ENCODE data around the gene PSME2. TPM values are rescaled to one million over a fixed set of nuclear protein-coding genes. Genes with fewer than 3 reads are reported as not detected.

The PSME2 gene
- polyA plus RNA-seq, 1 donor from 2014 or later, result 73.3 TPM

GRCh38 chr14:24177891-24178290 lies 31.5 kb upstream of the PSME2 start:
- Histone ChIP-seq H3K4me2 (ENCODE audit: low read length) (no peak overlapping the region), H2AFZ (ENCODE audit: low read depth, low read length) (no peak overlapping the region), H3K79me2 (replicated peaks; ENCODE audit: insufficient read depth, low read length) (no peaks in the 10 kb centered on the region), H3K36me3 (ENCODE audit: insufficient read depth, low read length) (no peaks in the 10 kb centered on the region), H3F3A (ENCODE audit: insufficient read depth, low read length, poor library complexity, severe bottlenecking) (no peaks in the 10 kb centered on the region), H3K27ac (ENCODE audit: low read length) (no peak overlapping the region), H3K9me2 (ENCODE audit: insufficient read depth, low read length) (no peaks in the 10 kb centered on the region), H3K27me3 (ENCODE audit: insufficient read depth, low read depth, low read length) (no peaks in the 10 kb centered on the region), H3K9ac (ENCODE audit: low read length) (no peak overlapping the region), H3K9me3 (ENCODE audit: low read length) (no peaks in the 10 kb centered on the region), H3K4me3 (ENCODE audit: low read length) (no peak overlapping the region), H4K20me1 (ENCODE audit: insufficient read depth) (no peaks in the 10 kb centered on the region)
- TF ChIP-seq POLR2AphosphoS5 (IDR thresholded peaks at IDR 0.05) (no peak), MXI1 (conservative IDR thresholded peaks at IDR 0.05; ENCODE audit: poor library complexity, severe bottlenecking) (no peak), SMC3 (conservative IDR thresholded peaks at IDR 0.05; ENCODE audit: poor library complexity) (no peak)

- Histone ChIP-seq H3K9me3 (ENCODE audit: low read length) (no peaks in the 10 kb centered on the region), H3K36me3 (ENCODE audit: insufficient read depth, low read length) (no peaks in the 10 kb centered on the region), H3K27me3 (ENCODE audit: insufficient read depth, low read depth, low read length) (no peaks in the 10 kb centered on the region), H3K9ac (ENCODE audit: low read length) (no peak overlapping the region), H3K4me3 (ENCODE audit: low read length) (no peak overlapping the region), H2AFZ (ENCODE audit: low read depth, low read length) (no peak overlapping the region), H3K4me2 (ENCODE audit: low read length) (no peak overlapping the region), H3K27ac (ENCODE audit: low read length) (no peak overlapping the region), H3F3A (ENCODE audit: insufficient read depth, low read length, poor library complexity, severe bottlenecking) (no peaks in the 10 kb centered on the region), H3K79me2 (replicated peaks; ENCODE audit: insufficient read depth, low read length) (no peaks in the 10 kb centered on the region), H4K20me1 (ENCODE audit: insufficient read depth) (no peaks in the 10 kb centered on the region), H3K9me2 (ENCODE audit: insufficient read depth, low read length) (no peaks in the 10 kb centered on the region)
- TF ChIP-seq SMC3 (conservative IDR thresholded peaks at IDR 0.05; ENCODE audit: poor library complexity) (no peak), EZH2 (IDR thresholded peaks at IDR 0.05; ENCODE audit: borderline replicate concordance, insufficient read depth, low read length, poor library complexity, severe bottlenecking) (no peak), EP300 (conservative IDR thresholded peaks at IDR 0.05; ENCODE audit: poor library complexity, severe bottlenecking) (no peak), RAD21 (conservative IDR thresholded peaks at IDR 0.05) (no peak), TAF1 (IDR thresholded peaks at IDR 0.05; ENCODE audit: low read depth) (no peak), MXI1 (conservative IDR thresholded peaks at IDR 0.05; ENCODE audit: poor library complexity, severe bottlenecking) (no peak), REST (IDR thresholded peaks at IDR 0.05; ENCODE audit: borderline replicate concordance) (no peak), POLR2AphosphoS5 (IDR thresholded peaks at IDR 0.05) (no peak), CTCF (IDR thresholded peaks at IDR 0.05; ENCODE audit: poor library complexity, severe bottlenecking) (no peak)
Observed at GRCh38 chr14:24177041-24177825, 30.8 kb upstream of the PSME2 start.

All from neural cell (in vitro differentiated cells).